Medulla oblongata (tissue), 1 donor: ENCODE results near the gene FAXC.
"Not testable (repeated sequence)": the region's sequence is repeated elsewhere in the genome, so short reads cannot be mapped to it uniquely, and the experiment has no call there.

Experiments used
- DNase-seq: peaks from one replicate; pipeline ENCODE4 v3.0.0-alpha.2; 2015; ENCODE audit errors: extremely low spot score

The FAXC gene

GRCh38 chr6:99341862-99342455 lies 7.5 kb downstream of the FAXC start:
- DNase-seq: no peak

GRCh38 chr6:99338188-99338587 lies 11.3 kb downstream of the FAXC start:
- no peak for DNase-seq

- not testable (repeated sequence) for DNase-seq
Observed at GRCh38 chr6:99335298-99335697, 14.2 kb downstream of the FAXC start.

- DNase-seq: peak; percentile 71
Observed at GRCh38 chr6:99334526-99335127, 14.8 kb downstream of the FAXC start.

GRCh38 chr6:99333068-99333467 lies 16.4 kb downstream of the FAXC start:
- no peak for DNase-seq

- DNase-seq: no peak
Observed at GRCh38 chr6:99331531-99331930, 17.9 kb downstream of the FAXC start.

- peak; percentile 87 for DNase-seq
Observed at GRCh38 chr6:99330159-99330558, 19.3 kb downstream of the FAXC start.

- no peak for DNase-seq
Observed at GRCh38 chr6:99324996-99325395, 24.5 kb downstream of the FAXC start.

GRCh38 chr6:99318566-99318965 lies 30.9 kb downstream of the FAXC start:
- no peak for DNase-seq

- no peak for DNase-seq
Observed at GRCh38 chr6:99312354-99312753, 37.1 kb downstream of the FAXC start.

GRCh38 chr6:99310553-99310952 lies 38.9 kb downstream of the FAXC start:
- DNase-seq: no peak

GRCh38 chr6:99309557-99309956 lies 39.9 kb downstream of the FAXC start:
- DNase-seq: no peak

- no peak for DNase-seq
Observed at GRCh38 chr6:99308788-99309187, 40.7 kb downstream of the FAXC start.

GRCh38 chr6:99307295-99307907 lies 42.1 kb downstream of the FAXC start:
- no peak for DNase-seq

- no peak for DNase-seq
Observed at GRCh38 chr6:99306341-99306740, 43.1 kb downstream of the FAXC start.

GRCh38 chr6:99305021-99305554 lies 44.4 kb downstream of the FAXC start:
- DNase-seq: no peak

GRCh38 chr6:99297415-99297814 lies 52.1 kb downstream of the FAXC start:
- DNase-seq: no peak

GRCh38 chr6:99297006-99297405 lies 52.5 kb downstream of the FAXC start:
- no peak for DNase-seq

- no peak for DNase-seq
Observed at GRCh38 chr6:99296261-99296660, 53.2 kb downstream of the FAXC start.

GRCh38 chr6:99295276-99295675 lies 54.2 kb downstream of the FAXC start:
- no peak for DNase-seq

- no peak for DNase-seq
Observed at GRCh38 chr6:99294786-99295185, 54.7 kb downstream of the FAXC start.

GRCh38 chr6:99289701-99290100 lies 59.8 kb downstream of the FAXC start:
- no peak for DNase-seq

- DNase-seq: no peak
Observed at GRCh38 chr6:99288668-99289067, 60.8 kb downstream of the FAXC start.
